ENCODE results near the gene PALLD. TPM values are rescaled to one million over a fixed set of nuclear protein-coding genes. Genes with fewer than 3 reads are reported as not detected.

PALLD gene
- total RNA-seq, 2 experiments from 2014 or later, result 0.49 to 0.78 TPM

DNA sequence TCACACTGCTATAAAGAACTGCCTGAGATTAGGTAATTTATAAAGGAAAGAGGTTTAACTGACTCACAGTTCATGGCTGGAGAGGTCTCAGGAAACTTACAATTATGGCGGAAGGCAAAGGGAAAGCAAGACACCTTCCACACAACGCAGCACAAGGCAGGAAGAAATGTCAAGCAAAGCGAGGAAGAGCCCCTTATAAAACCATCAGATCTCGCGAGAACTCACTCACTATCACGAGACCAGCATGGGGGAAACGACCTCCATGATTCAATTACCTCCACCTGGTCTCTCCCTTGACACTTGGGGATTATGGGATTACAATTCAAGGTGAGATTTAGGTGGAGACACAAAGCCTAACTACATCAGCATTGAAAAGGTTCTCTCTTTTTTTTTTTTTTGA lies 39.6 kb downstream of the PALLD start:
- Histone ChIP-seq H3K4me1 (ENCODE audit: insufficient read depth, low read length) (no peaks in the 10 kb centered on the region), H3K9me3 (ENCODE audit: control insufficient read depth in 1 of 2, insufficient read depth in 1 of 2, low read length in 2 of 2) (no peaks in the 10 kb centered on the region), H3K36me3 (ENCODE audit: insufficient read depth, low read length) (no peaks in the 10 kb centered on the region), H3K27me3 (ENCODE audit: control insufficient read depth in 1 of 2, insufficient read depth in 2 of 2, low read length in 2 of 2) (no peaks in the 10 kb centered on the region), H3K27ac (ENCODE audit: low read depth in 1 of 2, low read length in 2 of 2) (no peak overlapping the region), H3K4me3 (ENCODE audit: low read length) (no peak overlapping the region)
- H3K36me3 Mint-ChIP-seq (ENCODE audit: low read depth), result no peaks in the 10 kb centered on the region
- no peak overlapping the region for H3K27ac Mint-ChIP-seq
- ATAC-seq (ENCODE audit: poor library complexity) (no peak), DNase-seq (no peak)
- no peaks in the 10 kb centered on the region for H3K4me1 Mint-ChIP-seq (ENCODE audit: low read depth)
- H3K4me3 Mint-ChIP-seq, result no peak overlapping the region
- peaks cover 8% of the 10 kb centered on the region for H3K27me3 Mint-ChIP-seq
- ChIA-PET CTCF (no interaction called here), POLR2A (no interaction called here)
- intact Hi-C loops (cut with DNase I, micrococcal nuclease), result no loop called here
- TF ChIP-seq, protein P1, sequence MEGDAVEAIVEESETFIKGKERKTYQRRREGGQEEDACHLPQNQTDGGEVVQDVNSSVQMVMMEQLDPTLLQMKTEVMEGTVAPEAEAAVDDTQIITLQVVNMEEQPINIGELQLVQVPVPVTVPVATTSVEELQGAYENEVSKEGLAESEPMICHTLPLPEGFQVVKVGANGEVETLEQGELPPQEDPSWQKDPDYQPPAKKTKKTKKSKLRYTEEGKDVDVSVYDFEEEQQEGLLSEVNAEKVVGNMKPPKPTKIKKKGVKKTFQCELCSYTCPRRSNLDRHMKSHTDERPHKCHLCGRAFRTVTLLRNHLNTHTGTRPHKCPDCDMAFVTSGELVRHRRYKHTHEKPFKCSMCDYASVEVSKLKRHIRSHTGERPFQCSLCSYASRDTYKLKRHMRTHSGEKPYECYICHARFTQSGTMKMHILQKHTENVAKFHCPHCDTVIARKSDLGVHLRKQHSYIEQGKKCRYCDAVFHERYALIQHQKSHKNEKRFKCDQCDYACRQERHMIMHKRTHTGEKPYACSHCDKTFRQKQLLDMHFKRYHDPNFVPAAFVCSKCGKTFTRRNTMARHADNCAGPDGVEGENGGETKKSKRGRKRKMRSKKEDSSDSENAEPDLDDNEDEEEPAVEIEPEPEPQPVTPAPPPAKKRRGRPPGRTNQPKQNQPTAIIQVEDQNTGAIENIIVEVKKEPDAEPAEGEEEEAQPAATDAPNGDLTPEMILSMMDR (IDR thresholded peaks at IDR 0.05), result no peak
- H3K9me3 Mint-ChIP-seq, result no peaks in the 10 kb centered on the region

DNA sequence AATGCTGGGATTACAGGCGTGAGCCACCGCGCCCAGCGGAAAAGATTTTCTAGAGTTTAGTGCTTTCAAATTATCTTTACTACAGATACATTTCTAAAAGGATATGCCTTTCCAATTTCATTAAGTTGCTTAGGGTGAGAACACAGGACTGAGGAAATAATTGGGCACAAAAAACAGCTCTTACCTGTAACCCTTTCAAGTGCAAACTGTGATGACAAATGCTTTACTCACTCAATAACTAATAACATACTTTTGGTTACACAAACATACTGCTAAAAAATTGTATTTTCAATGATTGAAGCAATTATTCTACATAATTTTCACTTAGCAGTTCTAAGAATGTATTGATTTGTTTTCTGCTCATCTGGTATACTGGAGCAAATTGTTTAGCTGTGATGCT lies 40.2 kb downstream of the PALLD start:
- DNase-seq (no peak), ATAC-seq (ENCODE audit: poor library complexity) (no peak)
- Histone ChIP-seq H3K4me1 (ENCODE audit: insufficient read depth, low read length) (no peaks in the 10 kb centered on the region), H3K4me3 (ENCODE audit: low read length) (no peak overlapping the region), H3K27ac (ENCODE audit: low read depth in 1 of 2, low read length in 2 of 2) (no peak overlapping the region), H3K9me3 (ENCODE audit: control insufficient read depth in 1 of 2, insufficient read depth in 1 of 2, low read length in 2 of 2) (no peaks in the 10 kb centered on the region), H3K36me3 (ENCODE audit: insufficient read depth, low read length) (no peaks in the 10 kb centered on the region), H3K27me3 (ENCODE audit: control insufficient read depth in 1 of 2, insufficient read depth in 2 of 2, low read length in 2 of 2) (no peaks in the 10 kb centered on the region)
- H3K4me3 Mint-ChIP-seq, result no peak overlapping the region
- H3K36me3 Mint-ChIP-seq (ENCODE audit: low read depth), result no peaks in the 10 kb centered on the region
- CTCF ChIA-PET, result no interaction called here
- intact Hi-C loops (cut with DNase I, micrococcal nuclease), result no loop called here
- TF ChIP-seq, protein P1 (IDR thresholded peaks at IDR 0.05), result no peak
- POLR2A ChIA-PET, result no interaction called here
- no peaks in the 10 kb centered on the region for H3K9me3 Mint-ChIP-seq
- no peak overlapping the region for H3K27ac Mint-ChIP-seq
- no peaks in the 10 kb centered on the region for H3K4me1 Mint-ChIP-seq (ENCODE audit: low read depth)
- H3K27me3 Mint-ChIP-seq, result peaks cover 8% of the 10 kb centered on the region

DNA sequence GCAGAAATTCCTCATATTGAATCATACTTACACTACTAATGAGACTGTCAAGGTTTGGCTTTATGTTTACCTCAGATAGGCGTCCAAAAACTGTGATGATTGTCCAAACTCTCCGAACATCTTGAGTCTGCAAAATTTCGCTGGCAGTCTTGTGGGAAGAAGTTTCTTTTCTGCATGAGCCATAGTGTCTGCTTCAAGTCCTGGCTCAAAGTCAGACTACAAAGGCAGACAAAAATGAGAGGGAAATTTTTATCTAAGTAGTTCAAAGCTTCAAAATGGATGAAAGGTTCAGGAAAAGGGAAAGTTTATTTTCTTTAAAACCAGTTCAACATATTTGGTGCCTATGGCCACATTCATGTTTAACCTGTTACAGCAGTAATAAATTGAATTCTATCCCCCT lies 40.7 kb downstream of the PALLD start:
- no peak overlapping the region for H3K4me3 Mint-ChIP-seq
- Histone ChIP-seq H3K4me3 (ENCODE audit: low read length) (no peak overlapping the region), H3K4me1 (ENCODE audit: insufficient read depth, low read length) (no peaks in the 10 kb centered on the region), H3K27me3 (ENCODE audit: control insufficient read depth in 1 of 2, insufficient read depth in 2 of 2, low read length in 2 of 2) (no peaks in the 10 kb centered on the region), H3K27ac (ENCODE audit: low read depth in 1 of 2, low read length in 2 of 2) (no peak overlapping the region), H3K36me3 (ENCODE audit: insufficient read depth, low read length) (no peaks in the 10 kb centered on the region), H3K9me3 (ENCODE audit: control insufficient read depth in 1 of 2, insufficient read depth in 1 of 2, low read length in 2 of 2) (no peaks in the 10 kb centered on the region)
- POLR2A ChIA-PET, result no interaction called here
- DNase-seq, result no peak
- no peaks in the 10 kb centered on the region for H3K4me1 Mint-ChIP-seq (ENCODE audit: low read depth)
- peaks cover 8% of the 10 kb centered on the region for H3K27me3 Mint-ChIP-seq
- TF ChIP-seq, protein P1 (IDR thresholded peaks at IDR 0.05), result no peak
- no peak for ATAC-seq (ENCODE audit: poor library complexity)
- CTCF ChIA-PET, result no interaction called here
- H3K27ac Mint-ChIP-seq, result no peak overlapping the region
- no peaks in the 10 kb centered on the region for H3K36me3 Mint-ChIP-seq (ENCODE audit: low read depth)
- H3K9me3 Mint-ChIP-seq, result no peaks in the 10 kb centered on the region
- intact Hi-C loops (cut with DNase I, micrococcal nuclease), result no loop called here
